22Rv1 (cell line): ENCODE results near the gene LOXL3.

Source experiments
- H3K27ac ChIP-seq: fragments of 450-650 bp; 2 replicates; pipeline ENCODE4 v1.5.1; 2017
- ZFX ChIP-seq: fragments of 450-650 bp; IDR thresholded peaks from 2 replicates; pipeline ENCODE4 v1.6.1; 2017; ENCODE audit warnings: antibody characterized with exemption, borderline replicate concordance
- TF ChIP-seq, protein P1 (sequence below): fragments of 450-650 bp; IDR thresholded peaks from 2 replicates; pipeline ENCODE4 v1.5.1; 2017; ENCODE audit warnings: mild to moderate bottlenecking

Gene LOXL3

DNA sequence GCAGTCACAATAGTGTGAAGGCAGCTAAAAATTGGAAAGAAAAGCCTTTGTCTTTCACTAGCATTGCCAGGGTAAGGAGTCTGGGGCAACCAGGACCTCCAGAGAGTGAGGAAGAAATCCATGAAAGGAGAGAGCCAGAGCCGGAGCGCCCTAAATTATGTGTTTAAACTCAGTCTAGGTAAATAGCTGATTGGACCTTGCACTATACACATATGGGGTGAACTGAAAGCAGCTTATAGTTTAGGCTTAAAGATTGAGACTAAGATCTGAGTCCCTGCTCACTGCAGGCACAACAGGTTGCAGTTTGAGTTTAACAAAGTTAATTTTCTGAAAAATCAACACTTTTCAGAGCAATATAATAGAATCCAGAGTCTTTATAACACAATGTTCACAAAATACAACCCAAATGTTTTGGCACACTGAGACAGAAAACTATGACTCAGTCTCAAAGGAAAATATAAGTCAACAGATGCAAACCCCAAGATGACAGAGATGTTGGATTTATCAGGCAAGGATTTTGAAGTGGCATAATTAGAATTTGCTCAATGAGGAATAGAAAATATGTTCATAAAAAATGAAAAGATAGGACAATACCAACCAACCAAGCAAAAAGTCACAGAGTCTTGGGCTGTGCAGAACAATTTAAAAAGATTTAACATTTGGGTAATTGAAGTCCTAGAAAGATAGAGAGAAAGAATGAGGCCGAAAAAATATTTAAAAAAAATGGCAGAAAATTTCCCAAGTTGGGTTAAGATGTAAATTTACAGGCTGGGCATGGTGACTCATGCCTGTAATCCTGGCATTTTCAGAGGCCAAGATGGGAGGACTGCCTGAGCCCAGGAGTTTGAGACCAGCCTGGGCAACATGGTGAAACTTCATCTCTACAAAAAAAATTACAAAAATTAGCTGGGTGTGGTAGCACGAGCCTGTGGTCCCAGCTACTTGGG is 40.4 kb upstream of the LOXL3 start:
- no peak overlapping the region for H3K27ac ChIP-seq
- TF ChIP-seq ZFX, result no peak
- TF ChIP-seq, protein P1, sequence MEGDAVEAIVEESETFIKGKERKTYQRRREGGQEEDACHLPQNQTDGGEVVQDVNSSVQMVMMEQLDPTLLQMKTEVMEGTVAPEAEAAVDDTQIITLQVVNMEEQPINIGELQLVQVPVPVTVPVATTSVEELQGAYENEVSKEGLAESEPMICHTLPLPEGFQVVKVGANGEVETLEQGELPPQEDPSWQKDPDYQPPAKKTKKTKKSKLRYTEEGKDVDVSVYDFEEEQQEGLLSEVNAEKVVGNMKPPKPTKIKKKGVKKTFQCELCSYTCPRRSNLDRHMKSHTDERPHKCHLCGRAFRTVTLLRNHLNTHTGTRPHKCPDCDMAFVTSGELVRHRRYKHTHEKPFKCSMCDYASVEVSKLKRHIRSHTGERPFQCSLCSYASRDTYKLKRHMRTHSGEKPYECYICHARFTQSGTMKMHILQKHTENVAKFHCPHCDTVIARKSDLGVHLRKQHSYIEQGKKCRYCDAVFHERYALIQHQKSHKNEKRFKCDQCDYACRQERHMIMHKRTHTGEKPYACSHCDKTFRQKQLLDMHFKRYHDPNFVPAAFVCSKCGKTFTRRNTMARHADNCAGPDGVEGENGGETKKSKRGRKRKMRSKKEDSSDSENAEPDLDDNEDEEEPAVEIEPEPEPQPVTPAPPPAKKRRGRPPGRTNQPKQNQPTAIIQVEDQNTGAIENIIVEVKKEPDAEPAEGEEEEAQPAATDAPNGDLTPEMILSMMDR, result no peak

DNA sequence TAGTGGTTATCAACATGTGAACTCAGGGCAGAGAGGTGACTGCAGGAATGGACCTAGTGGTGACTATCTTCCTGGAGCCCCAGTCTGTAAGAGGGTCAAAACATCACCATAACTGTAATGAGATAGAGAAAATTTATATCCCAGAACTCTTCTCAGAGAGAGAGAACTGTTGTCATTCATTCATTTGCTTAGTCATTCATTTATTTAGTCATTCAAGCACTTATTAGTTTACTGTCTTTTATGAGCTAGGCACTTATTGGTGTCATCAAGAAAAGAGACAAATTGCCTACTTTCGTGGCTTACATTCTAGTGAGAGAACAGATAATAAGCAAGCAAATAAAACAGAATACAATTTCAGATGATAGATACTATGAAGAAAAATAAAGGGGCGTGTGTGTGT is 34.9 kb upstream of the LOXL3 start:
- no peak overlapping the region for H3K27ac ChIP-seq
- no peak for TF ChIP-seq ZFX
- TF ChIP-seq, protein P1, result no peak

DNA sequence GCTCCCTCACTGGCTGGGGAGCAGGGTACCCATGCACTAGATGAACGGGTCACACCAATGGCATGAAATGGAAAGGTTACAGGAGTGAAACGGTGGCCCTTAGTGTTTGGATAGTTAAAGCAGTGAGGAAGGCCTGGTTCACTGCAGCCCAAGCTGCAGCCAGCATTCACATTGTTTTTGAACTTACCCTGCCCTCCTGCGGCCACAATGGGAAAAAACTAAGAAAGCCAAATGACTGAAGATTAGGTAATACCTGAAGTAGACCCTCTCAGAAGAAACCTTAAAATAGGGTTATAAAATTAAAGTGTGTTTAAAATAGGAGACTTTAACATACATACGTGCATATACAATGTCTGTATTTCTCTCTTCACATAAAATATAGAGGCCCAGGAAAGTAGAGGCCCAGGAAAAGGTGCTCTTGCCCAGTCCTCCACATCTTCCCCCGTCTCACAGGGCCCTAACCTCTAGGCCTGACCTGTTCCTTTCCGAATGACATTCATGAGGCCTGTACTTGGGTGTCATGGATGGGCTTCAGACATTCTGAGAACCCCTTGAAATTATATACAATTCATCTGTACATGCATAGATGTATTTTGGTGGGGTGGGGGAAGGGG is 34.0 kb upstream of the LOXL3 start:
- no peak overlapping the region for H3K27ac ChIP-seq
- no peak for TF ChIP-seq ZFX
- TF ChIP-seq, protein P1, result peak; percentile 84

DNA sequence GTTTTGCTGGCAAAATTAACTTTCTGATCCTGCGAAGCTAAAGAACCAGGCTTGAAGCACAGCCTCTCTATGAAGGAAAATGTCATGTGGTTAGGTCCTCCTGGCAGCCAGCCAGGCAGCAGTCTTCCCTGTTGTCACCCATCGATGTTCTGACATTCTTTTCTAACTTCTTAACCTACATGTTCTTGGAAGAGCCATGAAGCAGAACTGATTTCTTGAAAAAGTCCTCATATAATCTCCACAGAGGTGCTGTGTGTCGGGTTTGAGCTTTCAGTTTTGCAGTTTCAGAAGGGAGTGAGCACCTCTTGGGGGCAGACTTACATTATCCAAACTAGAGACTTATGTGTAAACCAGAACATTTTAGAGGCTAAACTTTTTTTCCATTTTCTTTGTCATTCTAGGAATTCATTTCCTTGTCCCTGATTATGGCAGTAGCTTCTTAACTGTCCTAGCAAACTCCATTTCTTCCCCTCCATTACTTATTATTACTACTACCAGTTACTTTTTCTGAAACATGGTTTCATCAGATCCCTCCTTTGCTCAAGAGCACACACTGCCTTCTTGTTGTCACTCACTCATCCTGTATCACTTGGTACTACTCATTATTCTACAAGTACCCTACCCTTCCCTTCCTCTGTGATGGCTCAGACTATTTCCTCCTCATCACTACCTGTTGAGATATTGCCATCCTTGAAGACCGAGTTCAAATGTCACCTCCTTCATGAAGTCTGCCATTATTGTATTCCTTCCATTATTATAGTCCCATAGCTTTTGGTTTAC is 31.9 kb upstream of the LOXL3 start:
- no peak overlapping the region for H3K27ac ChIP-seq
- TF ChIP-seq ZFX, result no peak
- TF ChIP-seq, protein P1, result no peak

DNA sequence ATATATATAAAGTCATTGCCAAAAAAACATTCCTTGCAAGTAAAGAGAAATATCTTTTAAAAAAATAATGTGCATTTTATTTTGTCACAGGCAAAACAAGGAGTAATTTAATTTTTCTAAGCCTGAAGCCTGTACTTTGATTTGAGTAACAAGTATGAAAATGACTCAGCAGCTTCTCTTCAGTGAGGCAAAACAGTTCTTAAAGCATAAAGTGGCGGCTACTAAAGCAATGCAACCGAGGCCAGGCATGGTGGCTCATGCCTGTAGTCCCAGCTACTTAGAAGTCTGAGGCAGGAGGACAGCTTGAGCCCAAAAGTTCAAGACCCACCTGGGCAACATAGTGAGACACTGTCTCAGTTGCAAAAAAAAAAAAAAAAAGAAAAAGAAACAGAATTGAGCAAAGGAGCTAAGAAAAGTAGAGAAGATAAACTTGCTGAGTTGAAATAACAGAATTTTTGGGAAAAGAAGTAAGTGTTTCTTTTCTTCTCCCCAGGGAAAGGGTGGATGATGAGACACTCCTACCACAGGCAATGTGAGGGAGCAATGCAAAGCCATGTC is 30.4 kb upstream of the LOXL3 start:
- no peak overlapping the region for H3K27ac ChIP-seq
- no peak for TF ChIP-seq ZFX
- TF ChIP-seq, protein P1, result no peak

DNA sequence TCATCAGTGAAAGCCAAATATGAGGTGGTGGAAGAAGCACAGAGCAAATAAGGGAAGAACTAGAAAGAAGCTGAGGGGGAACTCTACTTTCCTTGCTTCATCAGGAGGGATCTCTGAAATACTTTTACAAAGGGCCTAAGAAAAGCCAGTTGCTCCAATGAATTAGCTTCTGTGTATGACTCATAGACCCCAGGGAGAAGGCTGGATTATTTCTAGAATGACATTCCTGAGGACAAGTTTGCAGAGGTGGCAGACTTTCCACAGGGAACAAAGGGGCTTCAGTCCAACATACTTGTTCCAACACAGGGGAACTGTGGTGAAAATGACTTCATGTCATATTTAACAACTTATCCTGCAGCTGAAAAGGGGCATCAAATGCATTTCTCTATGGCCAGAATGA is 29.8 kb upstream of the LOXL3 start:
- TF ChIP-seq, protein P1, result no peak
- H3K27ac ChIP-seq, result no peak overlapping the region
